Urothelium cell line (cell line): ENCODE measurements around the gene CASS4.
"Not testable (repeated sequence)": the region's sequence is repeated elsewhere in the genome, so short reads cannot be mapped to it uniquely, and the experiment has no call there.

Source experiments
- DNase-seq: peaks from one replicate; pipeline ENCODE4 v3.0.0; 2011; ENCODE audit warnings: low spot score, mixed read lengths
- FAIRE-seq: peaks from 2 replicates; lab custom pipeline; 2011; peaks lifted over from hg19 to GRCh38; lab: Jason Lieb, UNC

The CASS4 gene

DNA sequence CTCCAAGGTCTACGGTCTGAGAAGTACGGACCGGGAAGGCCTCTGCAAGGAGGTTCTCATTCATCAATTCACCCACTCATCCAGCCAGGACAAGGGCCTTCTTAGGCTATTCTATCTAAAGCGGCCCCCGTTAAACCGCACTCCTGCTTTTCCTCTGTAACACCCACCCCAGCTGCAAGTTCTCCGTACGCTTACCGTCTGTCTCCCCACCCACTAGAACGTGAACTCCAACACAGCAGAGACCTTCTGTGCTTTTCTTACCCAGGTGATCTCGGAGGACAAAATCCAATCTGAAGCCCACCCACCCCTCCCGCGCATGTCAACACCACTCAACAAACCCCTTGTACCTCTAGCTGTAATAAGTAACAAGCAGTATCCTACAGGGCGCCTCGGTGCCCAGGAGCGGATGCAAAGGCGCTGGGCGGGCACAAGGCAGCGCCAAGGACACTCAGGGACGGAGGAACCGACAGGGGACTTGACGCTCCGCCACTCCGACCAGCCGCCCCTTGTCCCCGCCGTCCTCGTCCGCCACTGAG lies 20.4 kb upstream of the CASS4 start:
- FAIRE-seq, result no peak

GRCh38 chr20:56392132-56392880 lies 19.8 kb upstream of the CASS4 start, which contains the start of the genes AURKA and CSTF1:
TSS of gene AURKA (minus strand) at chr20:56392215. CDS start at chr20:56388197, 4,018 bp downstream.
TSS of gene CSTF1 (plus strand) at chr20:56392645. CDS start at chr20:56395553, 2,908 bp downstream.
- FAIRE-seq (peak; percentile 44), DNase-seq (peak; percentile 100)

More for the DNA sequence above, 20.4 kb upstream of the CASS4 start:
- DNase-seq, result peak; percentile 23

DNA sequence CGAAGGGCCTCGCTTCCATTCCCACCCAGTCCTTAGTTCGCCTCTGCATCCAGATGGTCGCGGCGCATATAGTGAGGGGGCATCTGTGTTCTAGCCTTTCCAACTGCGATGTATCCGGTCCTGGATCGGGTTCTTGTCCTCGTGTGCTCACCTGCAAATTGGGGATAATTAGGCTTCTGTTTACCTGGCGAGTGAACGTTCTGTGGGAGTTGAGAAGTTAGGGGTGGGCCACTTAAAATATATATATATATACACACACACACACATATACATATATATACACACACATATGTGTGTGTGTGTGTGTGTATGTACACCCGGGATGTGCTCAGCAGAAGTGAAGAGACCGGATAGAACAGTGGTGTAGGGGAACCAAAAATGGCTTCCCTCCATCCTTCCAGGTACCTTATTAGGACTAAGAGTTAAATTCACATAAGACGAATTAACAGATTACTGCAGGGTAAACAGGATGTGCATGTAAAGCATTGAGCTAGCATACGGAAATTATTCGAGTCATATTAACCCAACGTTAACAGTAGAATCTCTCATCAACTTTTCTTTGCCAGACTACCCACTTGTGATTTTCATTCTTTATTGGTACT lies 19.1 kb upstream of the CASS4 start:
- FAIRE-seq (no peak), DNase-seq (no peak)

DNA sequence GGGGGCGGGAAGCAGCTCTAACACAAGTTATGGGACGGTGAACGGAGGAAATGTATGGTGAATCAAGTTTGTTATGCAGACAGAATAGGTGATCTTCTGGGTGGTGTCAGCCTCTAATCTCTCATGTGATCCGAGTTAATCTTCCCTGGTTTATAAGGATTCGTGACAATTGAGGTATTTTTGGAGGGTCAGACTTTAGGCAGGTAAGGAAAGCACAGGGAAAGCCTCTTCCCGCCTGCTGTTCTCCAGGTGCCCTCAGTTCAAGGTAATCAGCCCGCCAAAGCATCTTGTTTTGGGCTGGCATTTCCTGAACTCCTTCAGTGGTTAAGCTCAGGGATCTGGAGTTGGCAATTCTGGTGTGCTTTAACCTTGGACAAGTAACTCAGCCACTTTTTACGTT lies 18.4 kb upstream of the CASS4 start:
- DNase-seq (no peak), FAIRE-seq (no peak)

DNA sequence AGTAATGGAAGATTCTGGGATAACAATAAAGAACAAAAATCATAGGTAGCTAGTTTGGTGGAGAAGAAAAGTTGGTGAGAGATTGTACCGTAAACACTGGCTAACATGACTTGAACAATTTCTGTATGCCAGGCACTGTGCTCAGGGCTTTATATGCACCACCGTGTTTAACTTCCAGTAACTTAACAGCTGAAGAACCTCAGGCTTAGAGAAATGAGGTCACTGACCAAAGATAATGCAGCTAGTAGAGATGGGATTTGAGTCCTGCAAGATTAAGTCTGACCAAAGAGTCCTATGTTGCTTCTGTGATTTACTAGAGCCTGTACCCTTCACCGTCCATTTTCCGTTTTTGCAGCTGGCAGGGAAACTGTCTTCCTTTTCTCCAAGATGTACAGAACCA lies 16.9 kb upstream of the CASS4 start:
- DNase-seq (no peak), FAIRE-seq (no peak)

DNA sequence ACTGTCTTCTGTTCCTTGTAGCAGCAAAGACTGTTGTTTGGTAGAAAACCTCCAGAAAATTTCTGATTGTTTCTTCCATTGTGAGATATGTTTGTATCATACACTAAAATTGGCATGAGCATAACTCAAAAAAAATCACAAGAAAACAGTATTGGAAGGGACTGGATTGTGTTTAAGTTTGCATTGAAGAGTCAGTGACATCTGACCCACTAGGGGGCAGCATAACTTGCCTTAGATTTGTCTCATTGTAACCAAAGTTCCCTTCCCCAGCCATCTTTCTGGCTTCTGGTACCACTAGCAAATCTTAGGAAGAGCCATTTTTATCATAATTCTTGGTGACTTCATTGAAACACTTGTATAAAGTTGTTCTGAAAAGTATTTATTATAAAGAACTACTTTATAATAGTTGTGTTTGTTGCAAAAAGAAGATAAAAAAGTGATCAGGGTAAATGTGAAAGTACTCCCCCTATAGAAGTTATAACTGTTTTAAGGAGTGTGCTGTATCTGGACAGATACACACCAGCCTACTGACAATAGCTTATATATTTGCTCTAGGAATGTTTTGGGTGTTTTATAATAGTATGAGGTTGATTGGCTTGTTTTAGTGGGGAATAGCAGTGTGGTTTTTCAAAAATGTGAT lies 11.9 kb upstream of the CASS4 start:
- no peak for FAIRE-seq
- DNase-seq, result peak; percentile 67

DNA sequence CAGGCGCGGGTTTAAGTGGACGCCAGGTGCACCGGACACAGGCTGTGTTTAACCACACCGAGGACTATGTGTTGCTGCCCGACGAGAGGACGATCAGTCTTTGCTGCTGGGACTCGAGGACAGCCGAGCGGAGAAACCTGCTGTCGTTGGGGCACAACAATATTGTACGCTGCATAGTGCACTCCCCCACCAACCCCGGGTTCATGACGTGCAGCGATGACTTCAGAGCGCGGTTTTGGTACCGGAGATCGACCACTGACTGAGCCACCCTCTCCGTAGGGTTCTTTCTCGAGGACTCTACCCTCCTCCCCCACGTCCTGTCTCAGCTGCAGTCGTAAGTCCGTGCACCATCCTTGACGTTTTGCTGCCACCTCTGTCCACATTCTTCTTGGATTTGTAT lies 8.6 kb upstream of the CASS4 start:
- DNase-seq (no peak), FAIRE-seq (no peak)

DNA sequence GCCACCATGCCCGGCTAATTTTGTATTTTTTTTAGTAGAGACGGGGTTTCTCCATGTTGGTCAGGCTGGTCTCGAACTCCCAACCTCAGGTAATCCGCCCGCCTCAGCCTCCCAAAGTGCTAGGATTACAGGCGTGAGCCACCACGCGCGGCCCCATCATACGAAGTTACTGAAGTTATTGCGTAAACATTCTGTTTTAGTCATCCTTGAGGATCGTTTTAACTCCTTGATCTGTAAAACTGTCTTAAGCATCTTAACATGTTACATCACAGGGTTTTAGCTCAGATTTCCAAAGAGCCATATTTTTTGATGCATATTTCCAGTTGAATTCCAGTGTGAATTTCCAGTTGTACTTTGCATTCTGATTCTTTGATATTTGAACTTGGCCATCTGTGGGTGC lies 6.7 kb upstream of the CASS4 start:
- FAIRE-seq, DNase-seq: not testable (repeated sequence)

- FAIRE-seq (no peak), DNase-seq (no peak)
These were observed 5.2 kb upstream of the CASS4 start for GRCh38 chr20:56406910-56407309.

DNA sequence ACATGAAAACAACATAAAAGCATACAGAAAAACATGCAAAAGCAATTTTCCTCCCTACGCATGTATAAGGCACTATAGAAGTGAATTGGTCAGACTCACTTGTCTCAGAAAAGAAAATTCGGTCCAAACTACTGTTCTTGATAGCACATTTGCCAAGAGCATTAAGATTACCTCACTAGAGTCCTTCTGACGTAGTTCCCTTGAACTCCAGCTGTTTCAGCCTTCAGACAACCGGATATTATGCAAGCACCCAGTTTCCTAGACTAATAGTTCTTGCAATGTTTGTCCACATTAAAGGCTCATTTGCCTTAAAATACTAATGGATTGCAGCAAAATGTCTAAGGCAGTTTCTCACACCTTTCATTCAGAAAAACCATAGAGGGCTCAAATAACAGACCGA lies 2.5 kb upstream of the CASS4 start:
- no peak for DNase-seq
- no peak for FAIRE-seq

- no peak for FAIRE-seq
- no peak for DNase-seq
These were observed 2.1 kb upstream of the CASS4 start for GRCh38 chr20:56409956-56410355.

GRCh38 chr20:56411287-56411686 lies 773 bp upstream of the CASS4 start:
- DNase-seq, FAIRE-seq: not testable (repeated sequence)

- FAIRE-seq (no peak), DNase-seq (no peak)
These were observed 372 bp downstream of the CASS4 start for GRCh38 chr20:56412473-56412790.

DNA sequence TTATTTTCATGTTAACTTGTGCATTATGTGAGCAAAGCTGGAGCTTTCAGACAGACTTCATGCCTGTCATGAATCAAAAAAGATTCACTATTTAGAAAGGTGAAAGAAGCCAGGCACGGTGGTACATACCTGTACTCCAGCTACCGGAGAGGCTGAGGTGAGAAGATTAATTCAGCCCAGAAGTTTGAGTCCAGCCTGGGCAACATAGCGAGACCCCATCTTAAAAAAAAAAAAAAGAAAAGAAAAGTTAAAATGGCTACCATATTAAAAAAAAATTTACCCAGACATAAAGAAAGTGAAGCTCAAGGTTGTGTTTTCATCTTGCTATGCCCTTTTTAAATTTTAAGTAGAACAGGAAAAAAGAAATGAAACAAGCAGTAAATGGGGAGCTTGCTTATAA lies 889 bp downstream of the CASS4 start:
- DNase-seq (no peak), FAIRE-seq (no peak)

- FAIRE-seq (no peak), DNase-seq (no peak)
These were observed 3.0 kb downstream of the CASS4 start for GRCh38 chr20:56414842-56415765.

DNA sequence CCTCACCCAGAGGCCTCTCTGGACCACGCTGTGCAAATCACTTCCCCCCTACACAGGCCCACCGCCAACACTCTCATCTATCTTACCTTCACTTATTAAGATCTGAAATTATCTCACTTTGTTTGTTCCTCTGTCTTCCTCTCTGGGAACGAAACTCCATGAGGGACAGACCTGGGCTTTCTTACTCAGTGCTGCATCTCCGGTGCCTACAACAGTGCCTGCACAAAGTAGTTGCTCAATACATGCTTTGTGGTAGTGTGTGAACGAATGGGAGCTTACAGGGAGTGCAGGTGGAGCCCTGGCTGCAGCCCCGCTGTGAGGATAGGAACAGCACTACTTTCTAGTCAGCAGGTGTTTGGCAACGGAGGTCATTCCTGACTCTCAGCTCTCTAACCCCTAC lies 5.3 kb downstream of the CASS4 start:
- no peak for DNase-seq
- no peak for FAIRE-seq

DNA sequence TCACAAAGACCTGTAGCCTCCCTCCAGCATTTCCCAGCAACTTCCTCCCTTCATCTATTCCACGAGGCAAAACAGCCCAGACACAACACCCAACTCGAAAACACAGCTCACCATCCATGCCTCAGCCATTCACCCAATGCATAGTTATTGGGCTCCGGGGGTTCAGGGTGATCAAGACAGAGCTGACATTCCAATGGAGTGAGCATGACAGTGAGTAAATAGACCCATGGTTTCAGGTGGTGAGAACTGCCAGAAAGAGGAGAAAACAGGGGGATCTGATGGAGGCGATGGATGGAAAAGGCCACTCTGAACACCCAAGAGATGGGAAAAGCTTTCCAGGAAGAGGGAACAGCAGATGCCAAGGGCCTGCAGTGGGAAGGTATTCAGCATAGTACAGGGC lies 5.9 kb downstream of the CASS4 start:
- no peak for FAIRE-seq
- no peak for DNase-seq

- FAIRE-seq (no peak), DNase-seq (no peak)
These were observed 6.4 kb downstream of the CASS4 start for GRCh38 chr20:56418385-56418861.

DNA sequence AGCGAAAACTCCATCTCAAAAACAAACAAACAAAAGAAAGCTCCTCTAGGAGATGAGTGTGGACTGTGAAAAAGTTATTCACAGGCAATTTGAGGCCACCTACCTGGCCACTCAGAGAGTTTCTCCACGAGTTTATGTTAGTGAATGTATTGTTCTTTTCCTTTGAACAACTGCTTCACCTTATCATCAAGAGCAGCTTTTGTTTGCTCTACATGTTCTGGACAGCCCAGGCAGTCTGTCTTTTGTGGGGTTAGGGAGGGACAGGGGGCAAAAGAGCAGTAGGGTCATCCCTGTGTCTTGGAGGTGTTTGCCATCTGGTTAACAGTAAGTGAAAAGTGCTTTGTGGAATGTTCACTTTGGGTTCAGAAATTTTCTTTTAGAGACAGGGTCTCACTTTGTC lies 8.0 kb downstream of the CASS4 start:
- FAIRE-seq (no peak), DNase-seq (no peak)

GRCh38 chr20:56420940-56421688 lies 9.1 kb downstream of the CASS4 start:
- DNase-seq (no peak), FAIRE-seq (no peak)
